ENCODE data around the gene PCDHA2.
"Not testable (repeated sequence)": the region's sequence is repeated elsewhere in the genome, so short reads cannot be mapped to it uniquely, and the experiment has no call there.

Gene PCDHA2

DNA sequence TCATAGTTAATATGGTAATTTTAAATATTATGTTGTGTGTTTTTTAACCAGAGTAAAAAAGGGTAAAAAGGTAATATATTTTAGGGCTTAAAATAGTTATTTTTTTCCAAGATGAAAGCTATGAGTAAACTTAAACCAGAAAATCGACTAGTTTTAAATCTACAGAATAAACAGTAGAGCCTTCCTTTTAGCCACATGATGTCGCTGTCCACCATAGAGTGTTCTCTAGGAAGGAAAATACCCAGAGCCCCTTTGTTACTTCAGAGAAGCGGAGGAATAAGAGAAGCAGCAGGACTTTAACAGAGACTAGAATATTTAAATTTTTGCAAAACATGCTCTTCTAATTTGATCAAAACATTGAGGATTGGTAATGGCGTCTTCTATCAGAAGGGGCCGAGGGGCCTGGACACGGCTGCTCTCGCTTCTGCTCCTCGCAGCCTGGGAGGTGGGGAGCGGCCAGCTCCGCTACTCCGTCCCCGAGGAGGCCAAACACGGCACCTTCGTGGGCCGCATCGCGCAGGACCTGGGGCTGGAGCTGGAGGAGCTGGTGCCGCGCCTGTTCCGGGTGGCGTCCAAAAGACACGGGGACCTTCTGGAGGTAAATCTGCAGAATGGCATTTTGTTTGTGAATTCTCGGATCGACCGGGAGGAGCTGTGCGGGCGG is at the start of gene PCDHA2:
TSS of gene PCDHA2 (plus strand) at position 258 of the 664 bp plus-strand sequence.
- no peak for DNase-seq

DNA sequence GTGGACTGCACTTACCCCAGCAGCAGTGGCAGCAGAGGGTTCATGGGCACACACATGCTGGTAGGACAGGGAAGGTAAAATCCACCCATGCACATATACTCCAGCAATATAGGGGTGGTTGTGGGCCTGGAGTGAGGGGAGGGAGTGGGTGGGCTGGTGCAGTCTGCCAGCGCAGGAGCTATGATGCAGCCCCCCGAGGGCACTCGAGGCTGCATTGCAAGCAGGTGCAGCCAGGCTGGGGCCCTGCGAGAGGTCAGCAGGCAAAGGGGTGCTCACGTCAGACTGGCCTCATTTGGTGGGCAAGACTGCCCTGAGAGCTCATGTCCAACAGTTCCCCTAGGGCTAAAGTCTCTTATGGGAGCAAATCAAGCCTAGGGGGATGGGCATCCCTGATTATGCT is 41.1 kb upstream of the PCDHA2 start:
- no peak for DNase-seq

DNA sequence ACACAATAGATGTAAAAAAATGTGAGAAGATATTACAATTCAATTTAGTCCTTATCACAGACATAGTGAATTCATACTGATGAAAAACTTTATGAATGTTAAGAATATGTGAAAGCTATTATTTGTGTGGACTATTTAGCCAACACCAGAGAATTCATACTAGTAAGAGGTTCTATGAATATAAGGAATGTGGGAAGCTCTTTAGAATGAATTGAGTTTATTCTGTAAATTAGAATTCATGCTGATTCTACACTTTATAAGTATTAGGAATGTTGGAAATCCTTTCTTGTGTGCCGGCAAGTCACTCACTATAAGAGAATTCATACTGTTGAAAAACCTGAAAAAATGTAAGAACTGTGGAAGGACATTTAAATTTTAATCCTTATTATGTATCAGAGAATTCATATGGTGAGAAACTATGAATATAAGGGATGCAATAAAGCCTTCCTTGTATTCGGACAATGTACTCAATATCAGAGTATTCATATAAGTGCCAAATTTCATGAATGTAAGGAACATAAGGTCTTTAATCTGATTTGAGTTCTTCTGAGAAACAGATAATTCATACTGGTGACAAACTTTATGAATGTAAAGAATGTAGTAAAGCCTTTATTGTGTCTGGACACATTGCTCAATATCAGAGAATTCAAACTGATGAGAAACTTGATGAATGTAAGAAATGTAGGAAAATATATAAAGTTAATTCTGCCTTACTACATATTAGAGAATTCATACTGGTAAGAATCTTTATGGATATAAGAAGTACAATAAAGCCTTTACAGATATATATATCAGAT is 30.3 kb upstream of the PCDHA2 start:
- DNase-seq, result no peak

DNA sequence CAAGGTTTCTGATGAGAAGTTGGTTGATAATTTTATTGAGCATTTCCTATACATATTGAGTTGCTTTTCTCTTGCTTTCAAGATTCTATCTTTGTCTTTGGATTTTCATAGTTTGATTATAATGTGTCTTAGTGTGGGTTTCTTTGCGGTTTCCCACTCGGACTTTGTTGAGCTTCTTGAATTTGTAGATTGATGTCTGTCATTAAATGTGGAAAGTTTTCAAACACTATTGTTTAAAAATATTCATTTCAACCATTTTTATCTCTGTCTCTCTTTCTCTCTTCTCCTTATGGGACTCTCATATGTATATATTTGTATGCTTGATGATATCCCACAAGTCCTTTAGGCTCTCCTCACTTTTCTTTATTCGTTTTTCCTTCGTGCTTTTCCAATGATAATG is 27.2 kb upstream of the PCDHA2 start:
- no peak for DNase-seq

DNA sequence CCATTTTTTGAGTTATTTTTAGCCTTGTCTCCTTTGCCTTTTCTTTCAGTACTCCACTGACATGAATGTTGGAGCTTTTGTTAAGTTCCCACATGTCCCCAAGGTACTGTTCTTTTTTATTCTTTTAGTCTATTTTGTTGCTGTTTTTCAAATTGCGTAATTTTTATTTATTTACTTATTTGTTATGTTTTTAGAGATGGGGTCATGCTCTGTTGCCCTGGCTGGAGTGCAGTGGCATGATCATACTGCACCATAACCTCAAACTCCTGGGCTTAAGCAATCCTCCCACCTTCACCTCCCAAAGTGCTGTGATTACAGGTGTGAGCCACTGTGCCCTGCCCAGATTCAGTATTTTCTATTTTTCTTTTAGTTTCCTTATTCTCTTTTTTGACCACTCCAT is 14.1 kb upstream of the PCDHA2 start:
- DNase-seq, result no peak

DNA sequence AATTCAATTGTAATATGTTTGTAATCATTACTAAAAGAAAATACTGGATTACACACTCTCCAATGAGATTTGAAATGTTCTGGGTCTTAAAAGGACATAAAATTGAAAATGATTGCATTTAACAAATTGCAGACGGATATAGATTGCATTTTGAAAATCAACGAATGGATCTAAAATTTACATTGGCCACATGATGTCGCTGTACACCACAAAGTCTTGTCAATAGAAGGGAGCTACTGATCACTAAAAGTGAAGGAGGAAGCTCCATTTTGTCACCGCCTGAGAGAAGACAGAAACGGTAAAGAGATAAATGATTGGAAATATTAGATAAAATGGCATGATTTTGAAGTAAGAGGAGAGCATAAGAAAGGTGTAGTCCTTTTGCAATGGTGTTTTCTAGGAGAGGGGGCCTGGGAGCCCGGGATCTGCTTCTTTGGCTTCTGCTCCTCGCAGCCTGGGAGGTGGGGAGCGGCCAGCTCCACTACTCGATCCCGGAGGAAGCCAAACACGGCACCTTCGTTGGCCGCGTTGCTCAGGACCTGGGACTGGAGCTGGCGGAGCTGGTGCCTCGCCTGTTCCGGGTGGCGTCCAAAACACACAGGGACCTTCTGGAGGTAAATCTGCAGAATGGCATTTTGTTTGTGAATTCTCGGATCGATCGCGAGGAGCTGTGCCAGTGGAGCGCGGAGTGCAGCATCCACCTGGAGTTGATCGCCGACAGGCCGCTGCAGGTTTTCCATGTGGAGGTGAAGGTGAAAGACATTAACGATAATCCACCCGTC is 8.6 kb upstream of the PCDHA2 start, which contains the start of gene PCDHA1:
TSS of gene PCDHA1 (plus strand) at position 236 of the 782 bp plus-strand sequence.
- DNase-seq, result no peak

DNA sequence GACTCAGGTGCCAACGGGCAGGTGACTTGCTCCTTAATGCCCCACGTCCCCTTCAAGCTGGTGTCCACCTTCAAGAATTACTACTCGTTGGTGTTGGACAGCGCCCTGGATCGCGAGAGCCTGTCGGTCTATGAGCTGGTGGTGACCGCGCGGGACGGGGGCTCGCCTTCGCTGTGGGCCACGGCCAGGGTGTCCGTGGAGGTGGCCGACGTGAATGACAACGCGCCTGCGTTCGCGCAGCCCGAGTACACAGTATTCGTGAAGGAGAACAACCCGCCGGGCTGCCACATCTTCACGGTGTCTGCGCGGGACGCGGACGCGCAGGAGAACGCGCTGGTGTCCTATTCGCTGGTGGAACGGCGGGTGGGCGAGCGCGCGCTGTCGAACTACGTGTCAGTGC is 7.2 kb upstream of the PCDHA2 start:
- not testable (repeated sequence) for DNase-seq

DNA sequence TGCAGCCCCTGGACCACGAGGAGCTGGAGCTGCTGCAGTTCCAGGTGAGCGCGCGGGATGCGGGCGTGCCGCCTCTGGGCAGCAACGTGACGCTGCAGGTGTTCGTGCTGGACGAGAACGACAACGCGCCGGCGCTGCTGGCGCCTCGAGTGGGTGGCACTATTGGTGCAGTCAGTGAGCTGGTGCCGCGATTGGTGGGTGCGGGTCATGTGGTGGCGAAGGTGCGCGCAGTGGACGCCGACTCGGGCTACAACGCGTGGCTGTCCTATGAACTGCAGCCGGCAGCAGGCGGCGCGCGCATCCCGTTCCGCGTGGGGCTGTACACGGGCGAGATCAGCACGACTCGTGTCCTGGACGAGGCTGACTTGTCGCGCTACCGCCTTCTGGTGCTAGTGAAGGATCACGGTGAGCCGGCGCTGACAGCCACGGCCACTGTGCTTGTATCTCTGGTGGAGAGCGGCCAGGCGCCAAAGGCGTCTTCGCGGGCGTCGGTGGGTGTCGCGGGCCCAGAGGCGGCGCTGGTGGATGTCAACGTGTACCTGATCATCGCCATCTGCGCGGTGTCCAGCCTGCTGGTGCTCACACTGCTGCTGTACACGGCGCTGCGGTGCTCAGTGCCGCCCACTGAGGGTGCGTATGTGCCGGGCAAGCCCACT is 6.7 kb upstream of the PCDHA2 start:
- DNase-seq, result not testable (repeated sequence)

DNA sequence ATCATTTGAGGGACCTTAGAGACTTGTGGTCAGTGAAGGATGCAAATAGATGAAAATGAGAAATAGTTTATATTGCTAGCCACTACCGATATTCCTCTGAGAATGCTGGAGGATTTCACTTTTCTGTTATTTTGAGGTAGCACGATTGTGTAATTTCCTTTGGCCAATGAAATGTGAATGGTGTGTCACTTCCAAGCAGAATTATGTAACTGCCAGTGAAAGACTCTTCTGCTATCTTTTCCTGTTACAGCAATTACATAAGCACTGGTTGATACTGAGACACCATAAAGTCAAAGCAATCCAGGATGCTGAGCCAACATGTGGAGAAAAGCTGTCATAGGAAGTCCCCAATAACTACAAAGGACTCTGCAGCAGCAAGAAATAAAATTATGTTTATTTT is 3.6 kb upstream of the PCDHA2 start:
- no peak for DNase-seq

DNA sequence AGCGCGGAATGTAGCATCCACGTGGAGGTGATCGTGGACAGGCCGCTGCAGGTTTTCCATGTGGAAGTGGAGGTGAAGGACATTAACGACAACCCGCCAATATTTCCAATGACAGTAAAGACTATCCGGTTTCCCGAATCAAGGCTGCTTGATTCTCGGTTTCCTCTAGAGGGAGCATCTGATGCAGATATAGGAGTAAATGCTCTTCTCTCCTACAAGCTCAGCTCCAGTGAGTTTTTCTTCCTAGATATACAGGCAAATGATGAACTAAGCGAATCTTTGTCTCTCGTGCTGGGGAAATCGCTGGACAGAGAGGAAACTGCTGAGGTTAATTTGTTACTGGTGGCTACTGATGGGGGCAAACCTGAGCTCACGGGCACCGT is 598 bp downstream of the PCDHA2 start:
- DNase-seq, result no peak

DNA sequence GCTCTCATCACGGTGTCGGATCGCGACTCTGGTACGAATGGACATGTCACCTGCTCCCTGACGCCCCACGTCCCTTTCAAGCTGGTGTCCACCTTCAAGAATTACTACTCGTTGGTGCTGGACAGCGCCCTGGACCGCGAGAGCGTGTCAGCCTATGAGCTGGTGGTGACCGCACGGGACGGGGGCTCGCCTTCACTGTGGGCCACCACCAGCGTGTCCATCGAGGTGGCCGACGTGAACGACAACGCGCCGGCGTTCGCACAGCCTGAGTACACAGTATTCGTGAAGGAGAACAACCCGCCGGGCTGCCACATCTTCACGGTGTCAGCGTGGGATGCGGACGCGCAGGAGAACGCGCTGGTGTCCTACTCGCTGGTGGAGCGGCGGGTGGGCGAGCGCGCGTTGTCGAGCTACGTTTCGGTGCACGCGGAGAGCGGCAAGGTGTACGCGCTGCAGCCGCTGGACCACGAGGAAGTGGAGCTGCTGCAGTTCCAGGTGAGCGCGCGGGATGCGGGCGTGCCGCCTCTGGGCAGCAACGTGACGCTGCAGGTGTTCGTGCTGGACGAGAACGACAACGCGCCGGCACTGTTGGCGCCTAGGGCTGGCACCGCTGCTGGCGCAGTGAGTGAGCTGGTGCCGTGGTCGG is 1.5 kb downstream of the PCDHA2 start:
- DNase-seq, result not testable (repeated sequence)

DNA sequence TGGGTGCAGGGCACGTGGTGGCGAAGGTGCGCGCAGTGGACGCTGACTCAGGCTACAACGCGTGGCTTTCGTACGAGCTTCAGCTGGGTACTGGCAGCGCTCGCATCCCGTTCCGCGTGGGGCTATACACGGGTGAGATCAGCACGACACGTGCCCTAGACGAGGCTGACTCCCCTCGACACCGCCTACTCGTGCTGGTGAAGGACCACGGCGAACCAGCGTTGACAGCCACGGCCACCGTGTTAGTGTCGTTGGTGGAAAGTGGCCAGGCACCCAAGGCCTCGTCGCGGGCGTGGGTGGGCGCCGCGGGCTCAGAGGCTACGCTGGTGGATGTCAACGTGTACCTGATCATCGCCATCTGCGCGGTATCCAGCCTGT is 2.1 kb downstream of the PCDHA2 start:
- no peak for DNase-seq

DNA sequence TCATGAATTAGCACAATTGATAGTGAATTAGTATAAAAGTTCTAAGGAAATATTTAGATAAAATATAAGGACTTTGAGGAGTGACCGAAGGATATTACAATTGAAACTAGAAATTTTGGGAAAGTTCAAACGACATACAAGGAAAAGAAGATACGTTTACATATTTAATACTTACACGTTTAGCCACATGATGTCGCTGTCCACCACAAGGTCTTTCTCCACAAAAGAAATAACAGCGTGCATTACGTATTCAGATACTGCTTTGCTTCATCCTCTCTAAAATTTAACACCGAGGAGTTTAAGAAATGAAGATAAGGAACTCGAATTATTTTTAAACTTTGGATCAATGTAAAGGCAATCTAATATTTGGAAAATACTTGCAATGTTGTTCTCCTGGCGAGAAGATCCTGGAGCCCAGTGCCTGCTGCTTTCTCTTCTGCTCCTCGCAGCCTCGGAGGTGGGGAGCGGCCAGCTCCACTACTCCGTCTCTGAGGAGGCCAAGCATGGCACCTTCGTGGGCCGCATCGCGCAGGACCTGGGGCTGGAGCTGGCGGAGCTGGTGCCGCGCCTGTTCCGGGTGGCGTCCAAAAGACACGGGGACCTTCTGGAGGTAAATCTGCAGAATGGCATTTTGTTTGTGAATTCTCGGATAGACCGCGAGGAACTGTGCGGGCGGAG is 6.3 kb downstream of the PCDHA2 start, which contains the start of gene PCDHA3:
TSS of gene PCDHA3 (plus strand) at position 242 of the 678 bp plus-strand sequence.
- no peak for DNase-seq

DNA sequence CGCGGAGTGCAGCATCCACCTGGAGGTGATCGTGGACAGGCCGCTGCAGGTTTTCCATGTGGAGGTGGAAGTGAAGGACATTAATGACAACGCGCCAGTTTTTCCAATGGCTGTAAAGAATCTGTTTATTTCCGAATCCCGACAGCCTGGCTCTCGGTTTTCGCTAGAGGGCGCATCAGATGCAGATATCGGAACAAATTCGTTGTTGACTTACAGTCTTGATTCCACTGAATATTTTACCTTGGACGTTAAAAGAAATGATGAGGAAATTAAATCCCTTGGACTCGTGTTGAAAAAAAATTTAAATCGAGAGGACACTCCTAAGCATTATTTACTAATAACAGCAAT is 6.8 kb downstream of the PCDHA2 start:
- no peak for DNase-seq

DNA sequence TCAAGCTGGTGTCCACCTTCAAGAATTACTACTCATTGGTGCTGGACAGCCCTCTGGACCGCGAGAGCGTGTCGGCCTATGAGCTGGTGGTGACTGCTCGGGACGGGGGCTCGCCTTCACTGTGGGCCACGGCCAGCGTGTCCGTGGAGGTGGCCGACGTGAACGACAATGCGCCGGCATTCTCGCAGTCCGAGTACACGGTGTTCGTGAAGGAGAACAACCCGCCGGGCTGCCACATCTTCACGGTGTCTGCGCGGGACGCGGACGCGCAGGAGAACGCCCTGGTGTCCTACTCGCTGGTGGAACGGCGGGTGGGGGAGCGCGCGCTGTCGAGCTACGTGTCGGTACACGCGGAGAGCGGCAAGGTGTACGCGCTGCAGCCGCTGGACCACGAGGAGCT is 7.7 kb downstream of the PCDHA2 start:
- DNase-seq, result not testable (repeated sequence)

DNA sequence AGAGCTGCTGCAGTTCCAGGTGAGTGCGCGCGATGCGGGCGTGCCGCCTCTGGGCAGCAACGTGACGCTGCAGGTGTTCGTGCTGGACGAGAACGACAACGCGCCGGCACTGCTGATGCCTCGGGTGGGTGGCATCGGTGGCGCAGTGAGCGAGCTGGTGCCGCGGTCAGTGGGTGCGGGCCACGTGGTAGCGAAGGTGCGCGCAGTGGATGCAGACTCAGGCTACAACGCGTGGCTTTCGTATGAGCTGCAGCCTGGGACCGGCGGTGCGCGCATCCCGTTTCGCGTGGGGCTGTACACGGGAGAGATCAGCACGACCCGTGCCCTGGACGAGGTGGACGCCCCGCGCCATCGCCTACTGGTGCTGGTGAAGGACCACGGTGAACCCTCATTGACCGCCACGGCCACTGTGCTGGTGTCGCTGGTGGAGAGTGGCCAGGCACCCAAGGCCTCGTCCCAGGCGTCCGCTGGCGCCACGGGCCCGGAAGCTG is 8.2 kb downstream of the PCDHA2 start:
- DNase-seq, result no peak

DNA sequence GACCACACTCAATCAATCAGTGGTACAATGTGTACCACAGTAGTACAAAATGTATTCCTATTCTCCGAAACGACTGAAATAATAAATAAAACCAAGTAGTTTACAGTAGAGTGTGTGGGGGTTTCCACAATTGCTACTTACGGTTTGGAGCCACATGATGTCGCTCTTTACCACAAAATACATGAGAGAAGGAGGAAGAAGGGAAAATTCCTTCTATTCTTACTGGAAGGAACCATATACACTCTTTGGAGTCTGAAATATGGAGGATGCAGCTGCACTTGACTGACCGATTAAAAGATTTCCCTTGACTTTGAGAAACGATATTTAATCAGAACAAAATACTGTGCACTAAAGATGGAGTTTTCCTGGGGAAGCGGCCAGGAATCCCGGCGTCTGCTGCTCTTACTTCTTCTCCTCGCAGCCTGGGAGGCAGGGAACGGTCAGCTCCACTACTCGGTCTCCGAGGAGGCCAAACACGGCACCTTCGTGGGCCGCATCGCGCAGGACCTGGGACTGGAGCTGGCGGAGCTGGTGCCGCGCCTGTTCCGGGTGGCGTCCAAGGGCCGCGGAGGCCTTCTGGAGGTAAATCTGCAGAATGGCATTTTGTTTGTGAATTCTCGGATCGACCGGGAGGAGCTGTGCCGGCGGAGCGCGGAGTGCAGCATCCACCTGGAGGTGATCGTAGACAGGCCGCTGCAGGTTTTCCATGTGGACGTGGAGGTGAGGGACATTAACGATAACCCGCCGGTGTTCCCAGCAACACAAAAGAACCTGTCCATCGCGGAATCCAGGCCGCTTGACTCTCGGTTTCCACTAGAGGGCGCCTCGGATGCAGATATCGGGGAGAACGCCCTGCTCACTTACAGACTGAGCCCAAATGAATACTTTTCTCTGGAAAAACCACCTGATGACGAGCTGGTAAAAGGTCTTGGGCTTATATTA is 12.5 kb downstream of the PCDHA2 start, which contains the start of gene PCDHA4:
TSS of gene PCDHA4 (plus strand) at position 235 of the 942 bp plus-strand sequence.
- no peak for DNase-seq

DNA sequence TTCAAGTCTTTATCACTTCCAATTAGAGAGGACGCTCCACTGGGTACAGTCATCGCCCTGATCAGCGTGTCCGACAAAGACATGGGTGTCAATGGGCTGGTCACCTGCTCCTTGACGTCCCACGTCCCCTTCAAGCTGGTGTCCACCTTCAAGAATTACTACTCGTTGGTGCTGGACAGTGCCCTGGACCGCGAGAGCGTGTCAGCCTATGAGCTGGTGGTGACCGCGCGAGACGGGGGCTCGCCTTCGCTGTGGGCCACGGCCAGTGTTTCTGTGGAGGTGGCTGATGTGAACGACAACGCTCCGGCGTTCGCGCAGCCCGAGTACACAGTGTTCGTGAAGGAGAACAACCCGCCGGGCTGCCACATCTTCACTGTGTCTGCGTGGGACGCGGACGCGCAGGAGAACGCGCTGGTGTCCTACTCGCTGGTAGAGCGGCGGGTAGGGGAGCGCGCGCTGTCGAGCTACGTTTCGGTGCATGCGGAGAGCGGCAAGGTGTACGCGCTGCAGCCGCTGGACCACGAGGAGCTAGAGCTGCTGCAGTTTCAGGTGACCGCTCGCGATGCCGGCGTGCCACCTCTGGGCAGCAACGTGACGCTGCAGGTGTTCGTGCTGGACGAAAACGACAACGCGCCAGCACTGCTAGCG is 13.7 kb downstream of the PCDHA2 start:
- DNase-seq, result not testable (repeated sequence)

DNA sequence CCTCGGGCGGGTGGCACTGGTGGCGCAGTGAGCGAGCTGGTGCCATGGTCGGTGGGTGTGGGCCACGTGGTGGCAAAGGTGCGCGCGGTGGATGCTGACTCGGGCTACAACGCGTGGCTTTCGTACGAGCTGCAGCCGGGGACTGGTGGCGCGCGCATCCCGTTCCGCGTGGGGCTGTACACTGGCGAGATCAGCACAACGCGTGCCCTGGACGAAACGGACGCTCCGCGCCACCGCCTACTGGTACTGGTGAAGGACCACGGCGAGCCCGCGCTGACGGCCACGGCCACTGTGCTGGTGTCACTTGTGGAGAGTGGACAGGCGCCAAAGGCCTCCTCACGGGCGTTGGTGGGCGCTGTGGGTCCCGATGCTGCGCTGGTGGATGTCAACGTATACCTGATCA is 14.2 kb downstream of the PCDHA2 start:
- no peak for DNase-seq
